Spleen (tissue), 7 donors: ENCODE data around the gene GRIK1.

Experiments
- POLR2A ChIP-seq, 3 donors: fragments of 450-650 bp; IDR thresholded peaks; one replicate each; pipeline ENCODE4 v1.5.1; 2017; ENCODE audit warnings: antibody characterized with exemption in 3 of 3, mild to moderate bottlenecking in 1 of 3
- TF ChIP-seq, protein P1 (sequence below), 11 experiments: fragments of 200-600 bp in 7 of 11; fragments of 450-650 bp in 4 of 11; sonication (generic) in 4 of 11; IDR thresholded peaks in 8 of 11; conservative IDR thresholded peaks in 3 of 11; 1 replicate in 7 of 11; 2 replicates in 4 of 11; pipeline versions ENCODE4 v1.4.0 to v1.8.0; 2016 to 2021; ENCODE audit warnings: antibody characterized with exemption in 11 of 11, inconsistent platforms in 4 of 11, mild to moderate bottlenecking in 1 of 11
- donor health status: DM: no; HTN: no; CAD: no; lungs with moderate emphysema.
- donor health status: DM: no; HTN: no; CAD: no.
- donor health status: DM: no; HTN: no; CAD: no.

DNA sequence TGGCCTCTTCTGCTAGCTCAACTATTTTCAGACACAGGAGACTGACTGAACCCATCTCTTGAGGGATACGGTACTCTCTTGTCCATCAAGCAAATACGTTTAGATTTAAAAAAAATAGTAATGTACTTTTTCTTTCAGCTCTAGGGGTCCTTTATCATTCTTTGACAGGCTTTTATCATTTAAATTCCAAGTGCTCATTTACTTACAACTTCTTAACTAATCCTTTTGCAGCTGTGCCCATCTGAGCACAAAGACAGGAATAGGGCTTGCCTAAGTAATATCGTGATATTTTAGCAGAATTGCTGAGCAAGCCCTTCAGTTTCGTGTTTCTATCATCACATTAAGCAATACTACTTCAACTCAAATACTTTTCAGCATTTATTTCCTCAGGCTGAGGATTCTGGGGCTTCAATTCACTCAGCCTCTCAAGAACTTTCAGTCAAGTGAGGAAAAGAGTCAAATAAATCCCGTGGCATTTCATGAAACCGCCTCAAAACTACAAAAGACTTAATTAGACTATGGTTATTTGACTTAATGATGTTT is 323.5 kb downstream of the GRIK1 start:
- TF ChIP-seq, protein P1, sequence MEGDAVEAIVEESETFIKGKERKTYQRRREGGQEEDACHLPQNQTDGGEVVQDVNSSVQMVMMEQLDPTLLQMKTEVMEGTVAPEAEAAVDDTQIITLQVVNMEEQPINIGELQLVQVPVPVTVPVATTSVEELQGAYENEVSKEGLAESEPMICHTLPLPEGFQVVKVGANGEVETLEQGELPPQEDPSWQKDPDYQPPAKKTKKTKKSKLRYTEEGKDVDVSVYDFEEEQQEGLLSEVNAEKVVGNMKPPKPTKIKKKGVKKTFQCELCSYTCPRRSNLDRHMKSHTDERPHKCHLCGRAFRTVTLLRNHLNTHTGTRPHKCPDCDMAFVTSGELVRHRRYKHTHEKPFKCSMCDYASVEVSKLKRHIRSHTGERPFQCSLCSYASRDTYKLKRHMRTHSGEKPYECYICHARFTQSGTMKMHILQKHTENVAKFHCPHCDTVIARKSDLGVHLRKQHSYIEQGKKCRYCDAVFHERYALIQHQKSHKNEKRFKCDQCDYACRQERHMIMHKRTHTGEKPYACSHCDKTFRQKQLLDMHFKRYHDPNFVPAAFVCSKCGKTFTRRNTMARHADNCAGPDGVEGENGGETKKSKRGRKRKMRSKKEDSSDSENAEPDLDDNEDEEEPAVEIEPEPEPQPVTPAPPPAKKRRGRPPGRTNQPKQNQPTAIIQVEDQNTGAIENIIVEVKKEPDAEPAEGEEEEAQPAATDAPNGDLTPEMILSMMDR (IDR thresholded peaks at IDR 0.05 in 8 of 11, conservative IDR thresholded peaks at IDR 0.05 in 3 of 11), result no peak
- no peak for TF ChIP-seq POLR2A (IDR thresholded peaks at IDR 0.05)
